Measurements from ENCODE around the gene LSAMP. TPM values are rescaled to one million over a fixed set of nuclear protein-coding genes. Genes with fewer than 3 reads are reported as not detected.

The LSAMP gene
- total and polyA plus RNA-seq, 2 of the 8 experiments (the other 6 are each of a cell fraction or from before 2014, with no cell fraction given), result 1.8 to 5.7 TPM

GRCh38 chr3:116350119-116350733 lies 95.1 kb downstream of the LSAMP start:
- no peaks in the 10 kb centered on the region; the same call in 1 of the 2 replicates for H3K23me2 ChIP-seq (ENCODE audit: low read depth, low read length)
- H3K36me3 ChIP-seq (ENCODE audit: control insufficient read depth in 2 of 4, insufficient read depth in 4 of 4, low read length in 3 of 4), result no peaks in the 10 kb centered on the region
- ChIA-PET CTCF (ENCODE audit: partially characterized antibody) (interaction anchor here (1.7 to 2.6 kb wide), 2 partner anchors 12 to 104 kb away, joined by 4 to 8 read pairs; no protein-coding TSS in a partner anchor), POLR2A (ENCODE audit: partially characterized antibody) (no interaction called here)
- no peak overlapping the region for H2BK12ac ChIP-seq (ENCODE audit: low read depth, low read length)
- TF ChIP-seq TBP (IDR thresholded peaks at IDR 0.05; ENCODE audit: low read depth, low read length) (no peak), TEAD4 (IDR thresholded peaks at IDR 0.05; ENCODE audit: low read depth, low read length) (no peak), MAX (IDR thresholded peaks at IDR 0.05) (no peak), MAFK (IDR thresholded peaks at IDR 0.05; ENCODE audit: low read depth, low read length) (no peak), ZNF274 (IDR thresholded peaks at IDR 0.05; ENCODE audit: borderline replicate concordance, extremely low read depth, low read length) (no peak)
- H3K4me2 ChIP-seq (ENCODE audit: insufficient read depth in 1 of 2, low read depth in 2 of 2, low read length in 2 of 2), result no peak overlapping the region
- H4K8ac ChIP-seq (ENCODE audit: extremely low read depth, insufficient read depth, low read length), result no peak overlapping the region
- 93% methylated on average over 4 of the region's 4 CpGs; no CpG with 5 or more reads in 1 of the 2 experiments for WGBS, 2 experiments (ENCODE audit: extremely low coverage in 1 of 2, insufficient coverage in 1 of 2, insufficient read length in 1 of 2, insufficient replicate concordance in 2 of 2, low coverage in 1 of 2, low lambda C conversion rate in 2 of 2, missing lambda C conversion rate in 1 of 2)
- peaks cover 0 to 7% (median 0%) of the 10 kb centered on the region in 4 experiments; a peak in 1 of 7 replicates for H3K4me1 ChIP-seq (replicated peaks in 1 of 4; ENCODE audit: control insufficient read depth in 3 of 4, insufficient read depth in 4 of 4, low read length in 3 of 4)
- FAIRE-seq (no peak), DNase-seq (ENCODE audit: low read depth in 1 of 2, low spot score in 2 of 2) (no peak)
- H2BK15ac ChIP-seq (ENCODE audit: low read length), result no peak overlapping the region
- no peaks in the 10 kb centered on the region for H3K27me3 ChIP-seq (replicated peaks in 1 of 4; ENCODE audit: control insufficient read depth in 3 of 4, extremely low read depth in 1 of 4, insufficient read depth in 3 of 4, low read length in 3 of 4)
- H3K9me3 ChIP-seq (ENCODE audit: insufficient read depth in 2 of 2, low read depth in 1 of 2, low read length in 1 of 2), result no peaks in the 10 kb centered on the region
- no peak overlapping the region for H2BK5ac ChIP-seq (ENCODE audit: low read depth, low read length)
- H2AFZ ChIP-seq (ENCODE audit: low read length), result no peak overlapping the region
- no peak overlapping the region for H3K14ac ChIP-seq (ENCODE audit: insufficient read length)
- no peak overlapping the region for H2BK20ac ChIP-seq (ENCODE audit: low read length)
- no peak overlapping the region for H3K23ac ChIP-seq (ENCODE audit: insufficient read length)
- no peaks in the 10 kb centered on the region for H3K79me2 ChIP-seq (ENCODE audit: control insufficient read depth in 1 of 2, insufficient read depth in 2 of 2, low read length in 2 of 2)
- no peak overlapping the region for H3K18ac ChIP-seq (ENCODE audit: extremely low read depth, low read length)
- no peak overlapping the region for H4K5ac ChIP-seq (ENCODE audit: insufficient read length, low read depth, low read length)
- no peak overlapping the region for H3K27ac ChIP-seq (ENCODE audit: low read depth, low read length)
- no peak overlapping the region for H2BK120ac ChIP-seq (replicated peaks; ENCODE audit: low read depth, low read length)
- no peak overlapping the region for H2AK5ac ChIP-seq (ENCODE audit: low read depth, low read length)
- no peak overlapping the region for H3K4me3 ChIP-seq (ENCODE audit: extremely low read depth in 1 of 4, insufficient read depth in 2 of 4, low read depth in 3 of 4, low read length in 4 of 4)
- no peaks in the 10 kb centered on the region for H3K79me1 ChIP-seq (ENCODE audit: low read depth, low read length)
- no peak overlapping the region for H4K91ac ChIP-seq (replicated peaks; ENCODE audit: insufficient read length, low read length)
- no peak overlapping the region for H3K56ac ChIP-seq (replicated peaks; ENCODE audit: insufficient read length, low read depth, low read length)
- no peak overlapping the region for H3K4ac ChIP-seq (replicated peaks; ENCODE audit: insufficient read length, low read depth, low read length)
- H3K9ac ChIP-seq (replicated peaks in 1 of 4; ENCODE audit: extremely low read depth in 1 of 4, low read depth in 3 of 4, low read length in 3 of 4), result no peak overlapping the region
- no peaks in the 10 kb centered on the region for H4K20me1 ChIP-seq (replicated peaks in 1 of 2; ENCODE audit: control insufficient read depth in 1 of 2, insufficient read depth in 2 of 2, low read length in 2 of 2)

Measured in H1 (cell line).